ENCODE data around the gene CENATAC.
"Not testable (repeated sequence)": the region's sequence is repeated elsewhere in the genome, so short reads cannot be mapped to it uniquely, and the experiment has no call there.

CENATAC gene

DNA sequence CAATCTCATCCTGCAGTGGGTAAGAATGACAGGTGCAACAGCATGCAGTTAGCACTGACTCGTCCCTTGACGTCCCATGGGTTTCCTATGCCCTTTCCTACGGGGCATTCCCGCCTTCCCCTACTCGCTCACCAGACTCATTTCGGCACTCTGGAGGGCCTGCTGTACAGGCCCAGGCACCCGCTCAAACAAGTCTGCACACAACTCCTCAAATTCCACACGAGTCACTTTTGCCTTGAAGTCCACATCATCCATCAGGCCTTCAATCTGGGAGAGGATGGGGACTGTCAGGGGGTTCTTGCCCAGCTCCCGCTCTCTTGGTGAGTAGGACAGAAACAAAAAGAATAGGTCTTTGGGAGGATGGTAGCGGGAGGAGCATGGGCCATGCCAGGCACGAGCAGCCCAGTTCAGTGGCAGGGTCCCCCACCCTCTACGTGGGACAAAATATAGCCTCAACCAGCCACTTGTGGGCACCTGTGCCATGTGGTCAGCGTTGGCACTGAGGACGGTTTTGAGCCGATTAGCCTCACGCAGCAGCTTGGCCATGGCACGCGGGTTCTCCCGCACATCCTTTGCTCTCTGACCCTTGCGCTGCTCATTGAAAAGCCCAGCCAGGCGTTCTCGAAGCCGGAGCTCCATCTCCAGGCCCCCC, 54.4 kb downstream of the CENATAC start:
- DNase-seq (ENCODE audit: low read depth in 2 of 3, low spot score in 1 of 3), result no peak

DNA sequence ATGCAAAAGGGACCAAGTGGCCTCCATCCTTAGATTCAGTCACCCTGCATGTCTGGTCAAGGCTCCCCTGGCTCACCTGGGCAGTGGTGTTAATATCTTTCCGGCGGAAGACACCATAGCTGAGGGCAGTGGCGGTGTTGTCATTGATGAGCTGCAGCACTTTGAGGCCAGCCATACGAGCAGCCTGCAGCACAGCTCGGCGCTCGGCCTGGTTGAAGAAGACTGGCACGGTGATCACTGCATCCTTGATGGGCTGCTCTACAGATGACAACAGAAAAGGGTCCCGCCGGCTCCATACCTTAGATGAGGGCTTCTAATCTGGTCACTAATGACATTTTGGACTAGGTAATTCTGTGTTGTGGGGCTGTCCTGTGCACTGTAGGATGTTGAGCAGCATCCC, 56.5 kb downstream of the CENATAC start:
- no peak for DNase-seq (ENCODE audit: low read depth in 2 of 3, low spot score in 1 of 3)

DNA sequence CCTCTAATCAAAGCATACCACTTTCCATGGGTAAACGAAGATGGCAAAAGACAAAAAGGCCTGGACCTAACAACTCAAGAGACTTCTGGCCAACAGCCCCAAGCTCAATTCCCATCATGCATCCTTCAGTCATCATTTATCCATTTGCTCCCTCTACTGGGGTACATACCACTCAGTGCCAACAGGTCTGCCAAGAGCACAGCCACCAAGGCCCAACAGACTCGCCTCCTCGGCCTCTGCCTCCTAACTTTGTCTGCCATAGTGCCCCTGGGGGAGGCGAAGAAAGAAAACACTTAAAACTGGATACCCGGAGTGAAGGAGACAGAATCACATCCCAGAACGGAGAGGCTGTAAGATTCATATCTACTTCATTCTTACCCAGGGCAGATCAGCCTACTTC, 58.0 kb downstream of the CENATAC start:
- no peak for DNase-seq (ENCODE audit: low read depth in 2 of 3, low spot score in 1 of 3)

DNA sequence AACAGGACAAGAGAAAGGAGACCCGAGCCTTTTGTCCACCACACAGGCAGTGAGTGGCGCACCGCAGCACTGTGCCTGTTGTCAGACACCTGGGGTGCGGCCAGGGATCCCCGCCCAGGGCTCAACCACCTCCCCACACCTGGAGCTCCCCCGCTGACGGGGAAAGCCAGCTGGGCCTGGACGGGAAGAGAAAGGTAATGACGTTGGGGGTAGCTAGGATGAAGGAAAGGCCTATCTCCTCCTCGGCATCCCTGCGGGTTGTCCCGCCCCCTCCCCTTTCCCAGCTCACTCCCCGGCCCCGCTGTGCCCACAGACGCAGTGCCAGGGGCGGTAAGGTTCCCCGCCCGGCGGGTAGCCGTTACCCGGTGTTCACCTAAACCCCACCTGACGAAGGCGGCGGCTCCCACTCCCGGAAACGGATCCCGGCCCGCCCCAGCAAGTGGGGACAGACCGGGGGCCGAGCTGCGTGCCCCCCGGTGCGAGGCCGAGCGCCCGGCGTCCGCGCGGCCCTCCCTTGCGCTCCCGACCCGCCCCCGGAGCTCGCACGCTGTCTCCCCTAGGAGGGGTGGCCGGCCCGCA, 58.6 kb downstream of the CENATAC start:
- no peak for DNase-seq (ENCODE audit: low read depth in 2 of 3, low spot score in 1 of 3)

DNA sequence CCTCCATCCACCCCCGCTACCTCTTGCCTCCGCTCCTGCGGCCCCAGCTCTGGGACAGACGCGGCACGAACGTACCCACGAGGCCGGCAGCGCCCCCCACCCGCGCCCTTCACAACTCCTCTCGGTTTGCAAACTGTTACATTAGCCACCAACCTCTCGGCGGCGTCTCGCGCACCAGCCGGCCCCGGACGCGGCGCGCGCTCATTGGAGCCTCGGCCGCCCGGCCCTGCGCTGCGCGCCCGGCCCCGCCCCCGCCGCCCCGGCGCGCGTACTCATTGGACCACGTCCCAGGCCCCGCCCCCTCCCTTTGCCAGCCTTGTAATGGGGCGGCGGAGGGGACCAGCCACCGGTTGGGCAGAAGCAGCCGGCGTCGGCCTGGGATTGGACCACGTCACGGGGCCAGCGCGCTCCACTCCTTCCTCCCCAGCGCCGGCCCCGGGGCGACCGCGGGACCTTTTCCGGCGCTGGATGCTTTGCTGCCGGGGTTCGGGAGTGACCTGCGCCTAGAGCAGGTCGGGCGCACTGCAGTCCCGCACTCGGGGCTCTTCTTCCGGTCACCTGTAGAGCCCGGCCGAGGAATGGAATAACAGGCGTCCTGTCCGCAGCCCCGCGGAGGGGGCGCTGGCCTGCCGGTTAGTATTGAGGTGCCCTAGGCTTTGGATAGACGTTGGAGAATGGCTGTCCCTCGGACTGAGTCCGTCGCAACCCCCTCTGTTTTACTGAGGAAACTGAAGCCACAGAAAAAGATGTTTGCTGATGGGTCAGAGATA, 59.2 kb downstream of the CENATAC start, which contains the start of gene HYOU1:
Gene HYOU1, minus strand, starts transcription at position 206 of the 770 bp plus-strand sequence. CDS start 1,045 bp downstream, outside the sequence.
- DNase-seq (ENCODE audit: low read depth in 2 of 3, low spot score in 1 of 3), result peak; percentile 96 to 100 (median 96)

DNA sequence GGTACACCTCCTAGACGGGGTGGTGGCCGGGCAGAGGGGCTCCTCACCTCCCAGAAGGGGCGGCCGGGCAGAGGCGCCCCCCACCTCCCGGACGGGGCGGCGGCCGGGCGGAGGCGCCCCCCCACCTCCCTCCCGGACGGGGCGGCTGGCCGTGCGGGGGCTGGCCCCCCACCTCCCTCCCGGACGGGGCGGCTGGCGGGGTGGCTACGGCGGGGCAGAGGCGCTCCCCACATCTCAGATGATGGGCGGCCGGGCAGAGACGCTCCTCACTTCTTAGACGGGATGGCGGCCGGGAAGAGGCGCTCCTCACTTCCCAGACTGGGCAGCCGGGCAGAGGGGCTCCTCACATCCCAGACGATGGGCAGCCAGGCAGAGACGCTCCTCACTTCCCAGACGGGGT, 61.2 kb downstream of the CENATAC start:
- DNase-seq (ENCODE audit: low read depth in 2 of 3, low spot score in 1 of 3), result not testable (repeated sequence)

DNA sequence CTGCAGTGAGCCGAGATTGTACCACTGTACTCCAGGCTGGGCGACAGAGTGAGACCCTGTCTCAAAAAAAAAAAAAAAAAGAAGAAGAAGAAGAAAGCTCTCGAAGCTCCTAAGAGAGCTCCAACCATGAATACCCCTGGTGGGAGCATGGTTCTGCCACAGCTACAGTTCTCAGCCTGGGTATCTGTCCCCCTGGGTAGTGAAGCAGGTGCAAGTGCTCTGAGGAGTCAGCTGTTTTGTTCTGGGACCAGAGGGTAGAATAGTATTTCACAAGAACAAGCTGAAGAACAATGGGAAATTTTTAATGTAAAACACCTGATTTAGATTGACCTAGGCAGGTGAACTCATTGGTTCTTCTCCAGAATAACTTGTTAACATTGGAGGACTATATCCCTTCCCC, 63.3 kb downstream of the CENATAC start:
- DNase-seq (ENCODE audit: low read depth in 2 of 3, low spot score in 1 of 3), result no peak

DNA sequence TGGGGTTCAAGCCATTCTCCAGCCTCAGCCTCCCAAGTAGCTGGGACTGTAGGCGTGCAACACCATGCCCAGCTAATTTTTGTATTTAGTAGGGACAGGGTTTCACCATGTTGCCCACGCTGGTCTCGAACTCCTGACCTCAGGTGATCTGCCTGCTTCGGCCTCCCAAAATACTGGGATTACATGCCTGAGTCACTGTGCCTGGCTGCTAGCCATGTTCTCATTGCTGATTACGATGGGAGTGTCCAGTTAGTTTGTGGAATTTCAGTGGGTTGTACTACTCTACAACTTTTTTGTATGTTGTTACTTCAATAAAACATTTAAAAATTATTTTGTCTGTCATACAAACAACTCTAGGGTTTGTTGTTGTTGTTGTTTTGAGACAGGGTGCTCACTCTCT, 64.8 kb downstream of the CENATAC start:
- DNase-seq (ENCODE audit: low read depth in 2 of 3, low spot score in 1 of 3), result no peak

DNA sequence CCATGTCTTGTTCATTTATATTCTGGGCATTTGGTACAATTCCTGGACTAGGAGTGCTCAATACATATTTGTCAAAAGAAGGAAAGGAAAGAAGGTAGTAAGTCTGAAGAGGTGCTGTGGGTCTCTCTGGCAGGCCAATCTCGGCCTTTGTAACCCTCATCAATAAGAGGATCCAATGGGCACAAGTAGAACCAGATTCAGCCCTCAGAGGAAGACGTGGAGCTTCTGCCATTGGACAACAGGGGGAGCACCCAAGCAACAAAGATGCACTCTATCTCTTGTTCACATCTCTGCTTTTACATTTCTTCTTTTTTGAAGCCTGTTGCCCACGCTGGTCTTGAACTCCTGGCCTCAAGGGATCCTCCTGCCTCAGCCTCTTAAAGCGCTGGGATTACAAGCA, 67.4 kb downstream of the CENATAC start:
- DNase-seq (ENCODE audit: low read depth in 2 of 3, low spot score in 1 of 3), result peak in 2 of 3 donors; percentile 21 to 37

All from stimulated activated CD4-positive, alpha-beta T cell treated with anti-CD3 and anti-CD28 coated beads, Interleukin-12 subunit alpha, Interleukin-12 subunit beta, amount 100 ng/mL, for 48 hours (primary cell).